Daoy (cell line): ENCODE results near the gene SMYD3. TPM values are rescaled to one million over a fixed set of nuclear protein-coding genes. Genes with fewer than 3 reads are reported as not detected.
"Not testable (repeated sequence)": the region's sequence is repeated elsewhere in the genome, so short reads cannot be mapped to it uniquely, and the experiment has no call there.

ENCODE experiments used
- DNase-seq: peaks from one replicate; pipeline ENCODE4 v3.0.0-alpha.2; 2015; ENCODE audit warnings: low read depth
- total RNA-seq: library from RNA; depleted of rRNA; stranded (reverse); fragments of >200 nt; shearing (Covaris generic); gene quantifications from 2 replicates; pipeline ENCODE4 v1.2.3, GENCODE V29; 2014

The SMYD3 gene
- total RNA-seq, 1 experiment from 2014 or later = 21.4 TPM

GRCh38 chr1:246355411-246356230, 151.5 kb downstream of the SMYD3 start:
- peak; percentile 51 for DNase-seq

GRCh38 chr1:246351721-246352120, 155.4 kb downstream of the SMYD3 start:
- DNase-seq = no peak

DNA sequence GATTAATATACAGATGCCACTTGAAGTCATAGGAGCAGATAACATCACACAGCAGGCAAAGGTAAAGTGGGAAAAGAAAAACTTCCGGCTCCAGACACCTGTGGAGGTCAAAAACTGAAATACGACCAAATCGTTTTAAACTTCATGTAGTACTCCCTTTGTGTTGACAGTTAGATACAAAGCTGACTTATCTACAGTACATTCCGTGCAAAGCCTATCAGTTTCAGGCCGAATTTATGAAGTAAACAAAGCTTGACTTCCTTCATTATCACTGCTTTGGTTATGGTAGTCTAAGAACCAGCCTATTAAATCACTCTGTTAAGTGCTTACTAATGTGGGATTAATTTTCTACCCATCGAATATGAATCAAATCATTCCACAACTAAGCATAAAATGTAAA, 156.3 kb downstream of the SMYD3 start:
- DNase-seq = no peak

GRCh38 chr1:246343937-246344336, 163.1 kb downstream of the SMYD3 start:
- DNase-seq = no peak

- no peak for DNase-seq
These were observed 163.8 kb downstream of the SMYD3 start for GRCh38 chr1:246343251-246343650.

GRCh38 chr1:246338546-246338945, 168.5 kb downstream of the SMYD3 start:
- no peak for DNase-seq

DNA sequence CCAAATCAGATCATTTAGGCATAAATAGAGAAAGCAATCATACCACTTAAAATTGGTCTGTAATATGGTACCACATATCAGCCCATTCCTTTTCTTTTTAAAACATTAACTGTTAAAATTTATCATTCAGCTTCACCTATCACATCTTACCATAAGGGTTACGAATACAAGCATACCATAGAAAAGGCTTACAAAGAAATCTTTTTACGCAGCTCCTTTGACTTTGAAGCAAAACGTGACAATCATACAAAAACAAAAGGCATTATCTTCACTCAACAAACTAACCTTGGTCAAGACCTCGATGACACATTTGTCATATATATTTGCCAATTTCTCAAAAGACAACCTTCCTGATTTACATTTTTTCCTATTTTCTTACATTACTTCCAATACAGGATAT, 169.0 kb downstream of the SMYD3 start:
- no peak for DNase-seq

DNA sequence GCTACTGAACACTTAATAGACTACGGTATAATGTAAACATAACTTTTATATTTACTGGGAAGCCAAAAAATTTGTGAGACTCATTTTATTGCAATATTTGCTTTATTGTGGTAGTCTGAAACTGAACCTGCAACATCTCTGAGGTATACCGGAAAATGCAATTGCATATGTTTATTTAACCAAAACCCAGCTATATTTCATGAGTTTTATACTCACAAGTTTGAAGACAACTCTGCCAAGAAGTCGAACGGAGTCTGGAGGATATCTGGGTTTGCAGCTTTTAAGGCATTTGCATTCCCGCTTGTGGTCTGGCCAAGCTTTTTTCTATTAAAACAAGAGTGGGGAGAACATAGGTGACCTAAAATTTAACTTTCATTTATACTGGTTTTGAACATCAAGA, 171.9 kb downstream of the SMYD3 start:
- DNase-seq = no peak

DNA sequence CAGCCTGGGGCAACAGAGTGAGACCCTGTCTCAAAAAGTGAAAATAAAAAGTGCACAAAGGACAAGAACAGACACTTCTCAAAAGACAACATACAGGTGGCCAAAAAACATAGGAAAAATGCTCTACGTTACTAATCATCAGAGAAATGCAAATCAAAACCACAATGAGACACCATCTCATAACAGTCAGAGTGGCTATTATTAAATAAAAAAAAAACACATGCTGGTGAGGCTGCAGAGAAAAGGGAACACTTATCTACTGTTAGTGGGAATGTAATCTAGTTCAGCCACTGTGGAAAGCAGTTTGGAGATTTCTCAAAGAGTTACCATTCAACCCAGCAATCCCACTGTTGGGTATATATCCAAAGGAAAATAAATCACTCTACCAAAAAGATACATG, 173.2 kb downstream of the SMYD3 start:
- no peak for DNase-seq

- no peak for DNase-seq
These were observed 175.0 kb downstream of the SMYD3 start for GRCh38 chr1:246332078-246332477.

DNA sequence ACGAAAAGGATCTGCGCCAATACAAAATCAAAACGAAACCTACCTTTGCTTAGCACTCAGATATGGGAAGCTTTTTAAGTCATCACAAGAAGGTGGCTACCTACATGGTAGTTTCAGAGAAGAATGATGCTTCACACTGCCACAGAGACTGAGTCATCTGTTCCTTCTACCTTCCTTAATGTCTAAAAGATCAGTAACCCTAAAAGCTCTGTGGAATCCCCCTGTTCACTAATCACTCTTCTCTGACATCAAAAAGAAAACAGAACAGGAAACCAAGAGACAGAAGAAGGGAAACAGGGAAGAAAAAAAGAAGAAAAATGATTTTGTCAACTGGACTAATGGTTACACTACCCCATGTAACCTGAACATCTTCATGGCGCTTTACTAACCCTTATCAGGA, 177.2 kb downstream of the SMYD3 start:
- DNase-seq = no peak

DNA sequence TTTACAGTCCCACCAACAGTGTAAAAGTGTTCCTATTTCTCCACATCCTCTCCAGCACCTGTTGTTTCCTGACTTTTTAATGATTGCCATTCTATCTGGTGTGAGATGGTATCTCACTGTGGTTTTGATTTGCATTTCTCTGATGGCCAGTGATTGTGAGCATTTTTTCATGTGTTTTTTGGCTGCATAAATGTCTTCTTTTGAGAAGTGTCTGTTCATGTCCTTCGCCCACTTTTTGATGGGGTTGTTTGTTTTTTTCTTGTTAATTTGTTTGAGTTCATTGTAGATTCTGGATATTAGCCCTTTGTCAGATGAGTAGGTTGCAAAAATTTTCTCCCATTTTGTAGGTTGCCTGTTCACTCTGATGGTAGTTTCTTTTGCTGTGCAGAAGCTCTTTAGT, 177.8 kb downstream of the SMYD3 start:
- DNase-seq = not testable (repeated sequence)

- peak; percentile 23 for DNase-seq
These were observed 182.4 kb downstream of the SMYD3 start for GRCh38 chr1:246324711-246325110.

DNA sequence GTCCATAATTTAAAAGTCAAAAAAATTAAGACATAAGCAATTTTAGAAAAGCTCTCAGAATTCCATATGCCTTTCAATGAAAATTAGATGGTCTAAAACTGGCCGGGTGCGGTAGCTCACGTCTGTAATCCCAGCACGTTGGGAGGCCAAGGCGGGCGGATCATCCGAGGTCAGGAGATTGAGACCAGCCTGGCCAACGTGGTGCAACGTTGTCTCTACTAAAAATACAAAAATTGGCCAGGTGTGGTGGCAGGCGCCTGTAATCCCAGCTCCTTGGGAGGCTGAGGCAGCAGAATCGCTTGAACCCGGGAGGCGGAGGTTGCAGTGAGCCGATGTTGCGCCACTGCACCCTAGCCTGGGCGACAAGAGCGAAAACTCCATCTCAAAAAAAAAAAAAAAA, 183.0 kb downstream of the SMYD3 start:
- DNase-seq = not testable (repeated sequence)

DNA sequence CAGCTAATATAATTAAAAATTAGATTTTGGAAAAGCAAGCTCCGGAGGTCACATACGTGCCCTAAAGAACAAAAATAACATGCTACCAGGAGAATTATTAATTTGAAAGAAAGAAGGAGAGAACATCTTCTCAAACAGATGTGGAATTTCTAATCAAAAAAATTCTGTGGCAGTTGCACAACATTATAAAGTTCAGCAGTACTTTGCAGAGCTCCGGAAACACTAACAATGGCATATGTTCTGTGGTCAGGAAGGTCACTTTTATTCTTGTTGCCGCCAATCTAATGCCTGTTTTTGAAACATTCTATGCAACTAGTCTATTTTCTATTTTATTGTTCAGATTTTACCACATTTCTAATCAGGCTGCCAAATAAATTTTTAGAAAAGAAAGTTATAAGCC, 186.8 kb downstream of the SMYD3 start:
- no peak for DNase-seq

- DNase-seq = no peak
These were observed 187.9 kb downstream of the SMYD3 start for GRCh38 chr1:246319083-246319714.

GRCh38 chr1:246318622-246319021, 188.5 kb downstream of the SMYD3 start:
- no peak for DNase-seq

DNA sequence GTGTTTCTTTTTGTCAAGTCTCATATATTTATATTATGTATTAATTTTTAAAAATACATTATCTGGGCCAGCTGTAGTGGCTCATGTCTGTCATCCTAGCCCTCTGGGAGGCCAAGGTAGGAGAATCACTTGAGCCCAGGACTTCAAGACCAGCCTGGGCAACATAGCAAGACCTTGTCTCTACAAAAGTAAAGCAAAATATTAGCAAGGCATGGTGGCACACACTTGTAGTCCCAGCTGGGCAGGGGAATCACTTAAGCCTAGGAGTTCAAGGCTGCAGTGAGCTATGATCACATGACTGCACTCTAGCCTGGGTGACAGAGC, 189.1 kb downstream of the SMYD3 start:
- DNase-seq = no peak

- peak; percentile 14 for DNase-seq
These were observed 189.6 kb downstream of the SMYD3 start for GRCh38 chr1:246317332-246318035.

GRCh38 chr1:246311461-246311860, 195.6 kb downstream of the SMYD3 start:
- DNase-seq = no peak

DNA sequence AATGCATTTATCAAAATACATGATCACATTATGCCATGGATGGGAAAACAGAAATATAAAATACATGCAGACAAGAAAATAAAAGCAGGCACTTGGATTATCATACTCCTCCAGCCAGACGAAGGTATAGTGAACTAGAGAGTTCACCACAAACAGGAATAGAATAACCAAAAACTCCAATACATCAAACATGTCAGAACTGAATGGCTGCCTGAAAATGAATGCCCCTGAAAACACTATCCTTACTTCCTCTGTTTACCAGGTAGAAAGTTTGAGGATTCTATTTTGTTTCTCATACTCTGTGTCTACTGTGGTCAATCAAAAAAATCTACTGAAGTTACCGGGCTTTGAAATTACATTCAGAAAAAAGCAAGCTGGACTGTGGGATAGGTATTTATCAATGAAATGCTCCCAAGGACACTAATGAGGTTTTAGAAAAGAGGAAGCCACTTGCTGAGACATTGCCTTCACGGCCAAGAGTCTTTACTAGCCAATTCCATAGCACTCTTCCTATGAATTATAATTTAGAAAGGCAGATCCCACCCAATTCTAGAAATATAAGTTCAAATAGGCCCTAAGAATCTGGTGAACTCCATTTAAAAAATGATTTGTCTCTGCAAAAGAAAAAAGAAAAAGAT, 197.7 kb downstream of the SMYD3 start:
- DNase-seq = no peak

GRCh38 chr1:246308533-246309075, 198.5 kb downstream of the SMYD3 start:
- no peak for DNase-seq
